Erythroblast (primary cell): Measurements from ENCODE around the gene GPX4.

Experiments used
- DNase-seq, 2 experiments: peaks; one replicate each; lab custom pipeline; 2025; lab: John Stamatoyannopoulos, UW
- GATA1 ChIP-seq: IDR thresholded peaks from 2 replicates; pipeline ENCODE4 v1.6.1; 2011; ENCODE audit warnings: low read depth, mild to moderate bottlenecking, control low read depth, low read length, moderate library complexity
- POLR2A ChIP-seq: IDR thresholded peaks from 2 replicates; pipeline ENCODE4 v1.6.1; 2011; ENCODE audit warnings: mild to moderate bottlenecking, low read length

GPX4 gene

DNA sequence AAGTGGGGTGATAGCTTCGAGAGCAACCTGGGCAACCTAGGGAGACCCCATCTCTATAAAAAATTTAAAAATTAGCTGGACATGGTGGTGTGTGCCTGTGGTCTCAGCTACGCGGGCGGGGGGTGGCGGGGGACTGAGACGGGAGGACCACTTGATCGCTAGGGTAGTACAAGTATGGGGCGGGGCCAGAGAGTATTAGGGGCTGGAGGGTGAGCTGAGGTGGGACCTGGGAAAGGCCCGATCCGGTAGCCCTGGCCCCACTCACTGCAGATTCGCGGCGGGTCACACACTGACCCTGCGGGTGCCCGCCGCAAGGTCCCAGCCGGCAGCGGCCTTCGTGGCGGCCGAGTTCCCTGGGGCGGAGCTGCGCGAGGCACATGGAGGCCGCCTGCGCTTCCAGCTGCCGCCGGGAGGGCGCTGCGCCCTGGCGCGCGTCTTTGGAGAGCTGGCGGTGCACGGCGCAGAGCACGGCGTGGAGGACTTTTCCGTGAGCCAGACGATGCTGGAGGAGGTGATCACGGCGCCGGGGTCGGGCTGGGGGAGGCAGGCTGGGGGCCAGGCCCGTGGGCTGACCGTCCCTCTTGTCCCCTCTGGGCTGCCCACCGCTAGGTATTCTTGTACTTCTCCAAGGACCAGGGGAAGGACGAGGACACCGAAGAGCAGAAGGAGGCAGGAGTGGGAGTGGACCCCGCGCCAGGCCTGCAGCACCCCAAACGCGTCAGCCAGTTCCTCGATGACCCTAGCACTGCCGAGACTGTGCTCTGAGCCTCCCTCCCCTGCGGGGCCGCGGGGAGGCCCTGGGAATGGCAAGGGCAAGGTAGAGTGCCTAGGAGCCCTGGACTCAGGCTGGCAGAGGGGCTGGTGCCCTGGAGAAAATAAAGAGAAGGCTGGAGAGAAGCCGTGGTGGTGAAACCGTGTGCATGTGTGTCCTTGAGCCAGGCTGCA, 38.9 kb upstream of the GPX4 start:
- peak; percentile 82 for DNase-seq
- TF ChIP-seq GATA1 (no peak), POLR2A (peak; percentile 6)

DNA sequence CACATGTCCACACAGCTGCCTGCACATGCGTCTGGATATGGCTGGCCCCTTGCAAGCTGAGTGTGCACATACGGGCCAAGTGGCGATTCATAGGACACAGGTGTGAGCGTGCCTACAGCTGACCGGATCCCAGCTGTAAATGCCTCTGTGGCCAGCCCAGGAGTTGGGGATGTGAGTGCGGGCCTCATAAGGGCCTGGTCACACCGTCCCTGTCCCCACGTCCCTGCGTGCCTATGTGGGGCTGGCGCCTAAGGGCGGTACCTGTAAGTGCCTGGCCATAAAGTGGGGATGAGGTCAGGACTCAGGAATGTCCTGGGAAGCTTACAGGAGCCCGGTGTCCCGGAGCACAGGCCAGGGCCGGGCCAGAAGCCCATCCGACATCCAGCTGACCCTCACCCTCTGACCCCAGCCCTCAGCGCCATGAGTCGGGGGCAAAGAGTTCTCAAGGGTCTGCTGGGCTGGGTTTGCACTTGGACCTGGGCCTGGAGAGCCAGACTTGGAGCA, 38.1 kb upstream of the GPX4 start:
- TF ChIP-seq GATA1 = no peak
- no peak for TF ChIP-seq POLR2A
- DNase-seq = no peak

DNA sequence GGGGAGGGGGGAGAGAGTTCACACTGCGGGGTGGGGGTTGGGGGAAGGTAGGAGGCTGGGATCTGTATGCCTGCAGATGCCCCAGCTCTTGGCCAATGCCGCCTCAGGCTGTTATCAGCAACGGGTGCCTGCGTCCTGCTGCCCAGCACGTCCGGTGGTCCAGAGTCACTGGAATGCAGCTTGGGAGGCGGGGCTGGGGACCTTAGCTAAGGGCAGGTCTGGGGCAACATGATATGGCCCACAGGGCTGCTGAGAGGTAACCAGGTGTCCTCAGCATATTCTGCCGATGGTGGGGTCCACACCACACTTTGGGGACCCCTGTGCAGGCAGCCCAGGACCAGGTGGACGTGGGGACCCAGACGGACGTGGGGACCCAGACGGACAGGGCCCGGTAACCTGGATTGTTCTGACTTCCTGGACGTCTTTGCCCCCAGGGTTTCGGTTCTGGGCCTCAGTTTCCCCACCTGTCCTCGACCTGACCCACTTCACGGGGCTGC, 37.5 kb upstream of the GPX4 start:
- DNase-seq = no peak
- TF ChIP-seq GATA1 = no peak
- no peak for TF ChIP-seq POLR2A

DNA sequence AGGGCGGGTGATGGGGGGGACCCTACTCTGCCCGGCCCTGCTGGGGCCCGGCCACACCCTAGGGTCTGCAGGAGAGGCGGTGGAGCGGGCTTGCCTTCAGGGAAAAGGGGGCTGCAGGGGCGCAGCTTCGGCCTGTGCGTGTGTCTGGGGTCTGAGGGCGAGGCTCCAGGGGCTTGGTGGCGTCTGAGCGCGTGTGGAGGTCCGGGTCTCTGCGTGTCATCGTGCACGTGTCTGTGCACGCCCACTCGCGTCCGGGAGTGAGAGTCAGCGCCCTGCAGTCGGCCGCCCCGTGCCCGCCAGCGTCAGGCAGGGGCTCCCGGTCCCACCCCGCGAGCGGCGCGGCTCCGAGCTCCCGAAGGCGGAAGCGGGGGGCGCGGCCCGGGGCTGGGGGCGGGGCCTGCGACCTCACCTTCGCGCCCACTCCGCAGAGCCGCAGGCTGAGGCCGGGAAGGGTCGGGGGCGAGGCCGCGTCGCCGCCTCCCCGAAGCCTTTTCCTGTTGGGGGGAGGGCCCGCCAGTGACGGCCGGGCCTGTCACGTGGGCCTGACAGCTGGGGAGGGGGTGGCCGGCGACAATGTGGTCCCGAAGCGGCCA, 37.0 kb upstream of the GPX4 start, which contains the start of gene ARHGAP45:
Gene ARHGAP45 (plus strand): TSS at position 420 of the 593 bp plus-strand sequence. CDS start 239 bp downstream, outside the sequence.
- TF ChIP-seq GATA1 (no peak), POLR2A (no peak)
- DNase-seq = peak in 1 of 2 experiments; percentile 42

DNA sequence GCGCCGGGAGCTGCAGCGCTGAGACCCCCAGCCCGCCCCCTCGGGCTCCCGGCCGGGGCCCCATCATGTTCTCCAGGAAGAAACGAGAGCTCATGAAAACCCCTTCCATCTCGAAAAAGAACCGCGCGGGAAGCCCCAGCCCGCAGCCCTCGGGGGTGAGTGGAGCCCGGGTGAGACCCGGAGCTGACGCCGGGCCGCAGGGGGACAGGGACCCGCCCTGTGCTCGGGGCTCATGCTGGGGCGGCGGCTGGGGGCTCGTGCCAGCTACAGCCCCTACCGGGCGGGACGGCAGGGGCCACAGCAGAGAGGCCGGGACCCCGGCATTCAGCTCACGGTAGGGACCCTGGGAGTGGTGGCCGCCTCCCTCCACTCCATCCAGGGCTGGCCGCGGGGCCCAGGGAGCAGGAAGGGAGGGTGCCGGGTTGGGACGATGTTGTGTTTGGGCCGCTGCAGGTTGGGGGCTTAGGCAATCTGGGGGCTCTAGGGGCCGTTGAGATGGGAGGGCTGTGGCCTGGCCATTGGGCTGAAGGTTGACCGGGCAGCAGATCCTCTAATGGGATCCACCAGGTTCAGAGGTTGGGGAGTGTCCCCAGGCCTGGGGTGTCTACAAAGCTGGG, 36.3 kb upstream of the GPX4 start:
- TF ChIP-seq POLR2A (no peak), GATA1 (no peak)
- DNase-seq = no peak

DNA sequence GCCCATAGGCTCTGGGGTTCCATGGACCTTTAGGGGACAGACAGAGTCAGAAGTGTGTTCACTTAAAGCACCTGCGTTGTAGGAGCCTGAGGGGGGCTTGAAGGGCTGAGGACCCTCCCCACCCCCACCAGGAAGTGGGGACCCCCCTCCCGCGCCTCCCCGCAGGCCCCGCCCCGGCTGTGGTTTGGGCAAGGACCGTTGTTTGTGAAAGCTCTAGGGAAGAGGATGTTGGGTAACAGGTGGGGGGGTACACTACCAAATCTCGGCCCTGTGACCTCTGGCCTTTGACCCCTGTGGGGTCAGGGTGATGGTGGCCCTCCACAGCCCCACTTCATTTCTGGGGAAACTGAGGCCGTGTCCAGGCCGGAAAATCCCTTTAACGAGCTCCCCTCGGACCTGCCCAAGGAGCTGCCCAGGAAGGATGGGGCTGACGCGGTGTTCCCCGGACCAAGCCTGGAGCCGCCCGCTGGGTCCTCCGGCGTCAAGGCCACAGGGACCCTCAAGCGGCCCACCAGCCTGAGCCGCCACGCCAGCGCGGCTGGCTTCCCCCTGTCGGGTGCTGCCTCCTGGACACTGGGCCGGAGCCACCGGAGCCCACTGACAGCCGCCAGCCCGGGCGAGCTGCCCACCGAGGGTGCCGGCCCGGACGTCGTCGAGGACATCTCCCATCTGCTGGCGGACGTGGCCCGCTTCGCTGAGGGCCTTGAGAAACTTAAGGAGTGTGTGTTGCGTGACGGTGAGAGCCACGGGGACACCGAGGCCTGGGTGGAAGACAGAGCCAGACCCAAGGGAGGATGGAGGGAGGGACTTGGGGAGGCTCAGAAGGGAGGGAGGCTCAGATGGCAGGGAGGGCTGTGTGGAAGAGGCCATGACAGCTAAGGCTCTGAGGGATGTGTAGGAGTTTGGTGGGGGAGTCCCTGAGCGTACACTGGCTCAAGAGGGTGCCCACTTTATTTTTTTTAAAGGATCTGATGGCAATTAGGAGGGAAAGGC, 35.5 kb upstream of the GPX4 start:
- no peak for DNase-seq
- TF ChIP-seq POLR2A (no peak), GATA1 (no peak)

DNA sequence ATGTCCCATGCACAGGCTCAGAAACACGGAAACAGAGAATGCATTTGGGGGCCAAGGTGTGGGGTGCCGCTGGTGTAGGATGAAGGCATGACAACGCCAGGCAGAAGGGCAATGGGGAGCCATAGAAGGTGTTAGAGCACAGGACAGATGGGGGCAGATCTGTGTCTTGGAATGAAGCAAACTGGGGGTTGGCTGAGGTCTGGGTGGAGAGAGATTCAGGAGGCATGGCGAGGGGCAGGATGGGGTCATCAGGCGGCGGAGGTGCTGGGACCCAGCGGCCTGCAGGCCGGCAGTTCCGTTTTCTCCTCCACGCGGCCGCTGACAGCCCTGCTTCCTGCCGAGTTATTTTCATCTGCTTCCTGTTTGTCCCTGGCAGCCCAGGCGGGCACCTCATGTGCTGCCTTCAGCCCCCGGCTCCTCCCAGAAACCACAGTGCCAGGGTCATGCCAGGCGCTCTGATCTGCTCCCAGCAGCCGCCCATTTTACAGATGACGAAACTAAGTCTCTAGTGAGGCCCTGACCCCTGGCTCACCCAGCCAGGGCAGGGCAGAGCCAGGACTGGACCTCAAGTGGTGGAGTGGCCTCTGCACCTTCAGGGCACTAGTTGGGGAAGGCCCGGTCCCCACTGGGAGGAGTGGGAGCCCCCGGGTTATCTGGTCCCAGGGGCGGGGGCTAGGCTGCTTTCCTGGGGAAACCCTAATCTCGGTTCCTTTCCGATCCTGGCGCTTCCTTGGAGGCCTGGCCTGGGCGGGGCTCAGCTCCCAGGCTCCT, 34.6 kb upstream of the GPX4 start:
- no peak for DNase-seq
- TF ChIP-seq GATA1 (no peak), POLR2A (peak; percentile 24)

DNA sequence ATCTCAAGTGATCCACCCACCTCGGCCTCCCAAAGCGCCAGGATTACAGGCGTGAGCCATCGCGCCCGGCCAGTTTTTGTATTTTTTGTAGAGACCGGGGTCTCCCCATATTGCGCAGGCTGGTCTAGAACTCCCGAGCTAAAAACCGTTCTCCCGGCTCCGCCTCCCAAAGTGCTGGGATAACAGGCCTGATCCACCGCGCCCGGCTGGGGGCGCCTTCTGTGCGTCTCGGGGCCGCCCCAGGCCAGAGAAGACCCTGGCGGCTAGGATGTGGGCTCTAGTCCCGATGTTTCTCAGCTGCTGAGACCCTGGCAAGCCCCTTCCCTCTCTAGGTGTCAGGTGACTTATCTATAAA, 33.2 kb upstream of the GPX4 start:
- no peak for DNase-seq
- no peak for TF ChIP-seq POLR2A
- no peak for TF ChIP-seq GATA1

DNA sequence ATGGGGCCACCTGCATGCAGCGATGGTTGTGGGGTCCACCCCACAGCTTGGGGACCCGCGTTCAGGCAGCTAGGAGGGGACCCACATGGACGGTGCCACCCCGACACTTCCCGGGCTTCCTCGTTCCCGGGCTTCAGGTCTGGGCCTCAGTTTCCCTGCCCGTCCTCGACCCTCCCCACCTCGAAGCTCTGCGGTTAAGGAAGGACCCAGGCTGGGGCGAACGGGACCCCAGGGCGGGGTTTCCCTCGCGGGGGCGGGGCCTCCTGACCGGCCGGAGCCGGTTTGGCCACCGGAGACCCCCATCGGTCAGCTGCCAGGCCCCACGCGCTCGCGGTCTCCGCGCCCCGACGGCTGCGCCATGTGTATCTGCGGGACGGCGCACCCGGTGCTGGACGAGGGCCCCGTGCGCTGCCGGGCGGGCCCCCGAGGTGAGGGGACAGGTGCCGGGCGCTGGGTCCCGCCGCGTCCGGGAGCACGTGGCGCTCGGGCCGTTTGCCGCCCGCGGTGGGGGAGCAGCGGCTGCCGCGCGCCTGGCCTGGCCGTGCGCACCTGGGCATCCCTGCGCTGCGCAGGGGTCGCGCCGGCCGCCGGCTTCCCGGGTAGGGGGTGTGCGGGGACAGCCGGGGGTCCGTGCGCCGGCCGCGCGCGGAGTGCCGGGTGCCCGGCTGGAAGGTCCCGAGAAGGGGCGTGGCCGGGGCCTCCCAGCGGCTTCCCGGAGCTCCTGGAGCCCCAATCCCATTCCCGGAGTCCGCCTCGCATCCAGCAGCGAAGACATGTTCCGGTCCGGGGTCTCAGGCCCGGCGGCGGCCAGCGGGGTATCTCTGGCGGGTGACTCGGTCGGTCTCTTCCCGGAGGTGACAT, 32.6 kb upstream of the GPX4 start:
- no peak for TF ChIP-seq GATA1
- TF ChIP-seq POLR2A = no peak
- no peak for DNase-seq

DNA sequence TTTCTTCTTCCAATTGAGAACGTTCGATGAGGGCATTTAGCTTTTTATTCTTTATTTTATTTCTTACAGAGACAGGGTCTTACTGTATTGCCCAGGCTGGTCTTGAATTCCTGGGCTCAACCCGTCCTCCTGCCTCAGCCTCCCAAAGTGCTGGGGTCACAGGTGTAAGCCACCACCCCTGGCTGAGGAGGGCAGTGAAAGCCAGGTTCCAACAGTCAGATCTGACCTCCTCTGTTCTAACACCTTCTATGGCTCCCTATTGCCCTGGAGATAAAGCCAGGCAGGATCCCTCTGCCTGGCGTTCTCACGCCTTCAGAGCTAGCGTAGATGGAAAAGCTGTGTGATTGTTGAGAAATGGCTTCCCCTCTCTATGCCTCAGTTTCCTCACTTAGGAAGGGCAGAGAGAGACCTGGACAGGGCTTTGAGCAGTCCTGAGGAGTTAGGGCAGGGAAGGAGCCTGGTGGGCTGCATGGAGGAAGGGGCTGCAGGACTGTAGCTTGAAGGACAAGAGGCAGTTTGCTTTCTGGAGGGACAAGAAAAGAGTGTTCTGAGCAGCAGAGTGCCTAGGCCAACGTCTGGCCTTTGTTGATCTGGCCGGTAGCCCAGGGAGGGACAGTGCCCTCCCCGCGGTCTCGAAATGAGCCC, 31.3 kb upstream of the GPX4 start:
- TF ChIP-seq POLR2A (no peak), GATA1 (no peak)
- DNase-seq = no peak

DNA sequence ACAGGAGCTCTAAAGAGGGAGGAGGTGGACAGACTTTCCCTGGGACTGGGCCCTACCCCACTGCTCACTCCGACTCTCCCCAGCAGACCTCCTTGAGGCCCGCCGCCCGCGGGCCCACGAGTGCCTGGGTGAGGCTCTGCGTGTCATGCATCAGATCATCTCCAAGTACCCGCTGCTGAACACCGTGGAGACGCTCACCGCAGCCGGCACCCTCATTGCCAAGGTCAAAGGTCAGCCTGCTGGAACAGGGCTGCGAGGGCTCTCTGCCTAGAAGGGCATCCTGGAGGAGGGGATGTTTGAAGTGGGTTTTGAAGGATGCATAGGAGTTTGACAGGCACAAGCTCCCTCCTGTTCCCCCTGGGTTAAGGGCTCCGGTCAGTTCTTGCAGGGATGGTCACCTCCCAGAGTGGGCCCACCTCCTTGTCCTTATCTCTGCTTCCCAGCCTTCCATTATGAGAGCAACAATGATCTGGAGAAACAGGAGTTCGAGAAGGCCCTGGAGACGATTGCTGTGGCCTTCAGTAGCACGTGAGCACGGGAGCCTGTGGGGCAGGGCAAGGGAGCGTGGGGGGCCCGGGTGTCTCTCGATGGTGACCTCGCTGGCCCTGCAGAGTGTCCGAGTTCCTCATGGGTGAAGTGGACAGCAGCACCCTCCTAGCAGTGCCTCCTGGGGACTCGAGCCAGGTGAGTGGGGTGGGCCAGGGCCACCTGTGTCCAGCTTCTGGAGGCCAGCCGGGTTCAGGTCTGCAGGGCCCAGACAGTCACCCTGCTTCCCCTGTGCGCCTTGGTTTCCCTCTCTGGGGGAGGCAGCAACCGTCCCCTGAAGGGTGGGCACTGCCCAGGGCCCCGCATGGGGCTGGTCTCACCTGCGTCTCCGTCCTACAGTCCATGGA, 30.5 kb upstream of the GPX4 start:
- TF ChIP-seq GATA1 (no peak), POLR2A (no peak)
- no peak for DNase-seq
